Gastroesophageal sphincter (tissue), 4 donors: ENCODE measurements around the gene CRYBA4. TPM values are rescaled to one million over a fixed set of nuclear protein-coding genes. Genes with fewer than 3 reads are reported as not detected.

Experiments
- ATAC-seq: fragments of 150-250 bp; one replicate; pipeline ENCODE4 v1.9.1; 2016; ENCODE audit warnings: mild to moderate bottlenecking, moderate library complexity
- H3K27ac ChIP-seq, 4 donors: fragments of 200-600 bp; sonication (generic) in 3 of 4; 1 replicate in 3 of 4; 2 replicates in 1 of 4; pipeline ENCODE4 v1.5.1; 2016 to 2019
- H3K27me3 ChIP-seq: fragments of 200-600 bp; sonication (generic); one replicate; pipeline ENCODE4 v1.5.1; 2019
- H3K36me3 ChIP-seq, 2 donors: fragments of 200-600 bp; sonication (generic); one replicate each; pipeline ENCODE4 v1.5.1; 2019; ENCODE audit warnings: control low read depth in 1 of 2
- H3K4me1 ChIP-seq, 3 donors: fragments of 200-600 bp; sonication (generic); 1 replicate in 2 of 3; 2 replicates in 1 of 3; pipeline ENCODE4 v1.5.1; 2016 to 2019; ENCODE audit warnings: control low read depth in 2 of 3
- H3K4me3 ChIP-seq, 2 donors: fragments of 200-600 bp; sonication (generic); one replicate each; pipeline ENCODE4 v1.5.1; 2019; ENCODE audit warnings: mild to moderate bottlenecking in 1 of 2, moderate library complexity in 1 of 2
- H3K9me3 ChIP-seq, 3 donors: fragments of 200-600 bp; sonication (generic); one replicate each; pipeline ENCODE4 v1.5.1; 2017 to 2019; ENCODE audit warnings: control low read depth in 2 of 3
- EP300 ChIP-seq: sonication (generic); formaldehyde crosslinking; IDR thresholded peaks from one replicate; pipeline ENCODE4 v1.6.1; 2017; ENCODE audit warnings: antibody characterized with exemption, mild to moderate bottlenecking
- POLR2A ChIP-seq, 2 donors: fragments of 450-650 bp; IDR thresholded peaks; one replicate each; pipeline ENCODE4 v1.6.1; 2017; ENCODE audit warnings: antibody characterized with exemption in 2 of 2, mild to moderate bottlenecking in 2 of 2, moderate library complexity in 1 of 2
- POLR2AphosphoS5 ChIP-seq: sonication (generic); formaldehyde crosslinking; IDR thresholded peaks from one replicate; pipeline ENCODE4 v1.6.1; 2017; ENCODE audit warnings: antibody characterized with exemption
- WGBS, 2 donors: methylation state at CpG; one replicate each; pipeline ENCODE4 v1.1.5; 2018; ENCODE audit warnings: low coverage in 1 of 2; 5-methylcytosine and 5-hydroxymethylcytosine counted together
- total RNA-seq, 4 donors: library from RNA; depleted of rRNA; stranded (reverse); fragments of >200 nt; gene quantifications; one replicate each; pipeline ENCODE4 v1.1.0, GENCODE V29; 2016
- TF ChIP-seq, protein P1 (sequence below), 4 experiments: fragments of 200-600 bp in 2 of 4; fragments of 450-650 bp in 2 of 4; sonication (generic) in 1 of 4; IDR thresholded peaks; one replicate each; pipeline ENCODE4 v1.5.1; 2017 to 2019; ENCODE audit warnings: antibody characterized with exemption in 4 of 4, mild to moderate bottlenecking in 2 of 4, moderate library complexity in 2 of 4

CRYBA4 gene
- total RNA-seq, 4 donors from 2014 or later: not detected

DNA sequence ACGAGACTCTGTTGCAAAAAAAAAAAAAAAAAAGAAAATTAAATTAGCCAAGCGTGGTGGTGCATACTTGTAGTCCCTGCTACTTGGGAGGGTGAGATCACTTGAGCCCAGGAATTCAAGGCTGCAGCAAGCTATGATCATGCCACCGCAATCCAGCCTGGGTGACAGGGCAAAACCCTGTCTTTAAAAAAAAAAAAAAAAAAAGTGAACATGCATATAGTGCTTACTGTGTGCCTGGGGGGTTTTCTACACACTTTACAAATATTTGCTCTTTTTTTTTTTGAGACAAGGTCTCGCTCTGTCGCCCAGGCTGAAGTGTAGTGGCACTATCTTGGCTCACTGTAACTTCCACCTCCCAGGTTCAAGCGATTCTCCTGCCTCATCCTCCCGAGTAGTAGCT, 44.7 kb upstream of the CRYBA4 start:
- H3K4me1 ChIP-seq: no peaks in the 10 kb centered on the region
- 77 to 95% methylated on average over 3 to 6 of the region's 7 CpGs for WGBS, 2 donors
- TF ChIP-seq POLR2A (IDR thresholded peaks at IDR 0.05): no peak
- no peak for TF ChIP-seq POLR2AphosphoS5
- no peak for TF ChIP-seq EP300
- TF ChIP-seq, protein P1, sequence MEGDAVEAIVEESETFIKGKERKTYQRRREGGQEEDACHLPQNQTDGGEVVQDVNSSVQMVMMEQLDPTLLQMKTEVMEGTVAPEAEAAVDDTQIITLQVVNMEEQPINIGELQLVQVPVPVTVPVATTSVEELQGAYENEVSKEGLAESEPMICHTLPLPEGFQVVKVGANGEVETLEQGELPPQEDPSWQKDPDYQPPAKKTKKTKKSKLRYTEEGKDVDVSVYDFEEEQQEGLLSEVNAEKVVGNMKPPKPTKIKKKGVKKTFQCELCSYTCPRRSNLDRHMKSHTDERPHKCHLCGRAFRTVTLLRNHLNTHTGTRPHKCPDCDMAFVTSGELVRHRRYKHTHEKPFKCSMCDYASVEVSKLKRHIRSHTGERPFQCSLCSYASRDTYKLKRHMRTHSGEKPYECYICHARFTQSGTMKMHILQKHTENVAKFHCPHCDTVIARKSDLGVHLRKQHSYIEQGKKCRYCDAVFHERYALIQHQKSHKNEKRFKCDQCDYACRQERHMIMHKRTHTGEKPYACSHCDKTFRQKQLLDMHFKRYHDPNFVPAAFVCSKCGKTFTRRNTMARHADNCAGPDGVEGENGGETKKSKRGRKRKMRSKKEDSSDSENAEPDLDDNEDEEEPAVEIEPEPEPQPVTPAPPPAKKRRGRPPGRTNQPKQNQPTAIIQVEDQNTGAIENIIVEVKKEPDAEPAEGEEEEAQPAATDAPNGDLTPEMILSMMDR (IDR thresholded peaks at IDR 0.05): no peak
- no peaks in the 10 kb centered on the region for H3K27me3 ChIP-seq
- H3K36me3 ChIP-seq: peaks cover 0 to 8% of the 10 kb centered on the region in 2 donors
- no peak overlapping the region for H3K4me3 ChIP-seq
- H3K9me3 ChIP-seq: no peaks in the 10 kb centered on the region
- H3K27ac ChIP-seq: no peak overlapping the region
- no peak for ATAC-seq

DNA sequence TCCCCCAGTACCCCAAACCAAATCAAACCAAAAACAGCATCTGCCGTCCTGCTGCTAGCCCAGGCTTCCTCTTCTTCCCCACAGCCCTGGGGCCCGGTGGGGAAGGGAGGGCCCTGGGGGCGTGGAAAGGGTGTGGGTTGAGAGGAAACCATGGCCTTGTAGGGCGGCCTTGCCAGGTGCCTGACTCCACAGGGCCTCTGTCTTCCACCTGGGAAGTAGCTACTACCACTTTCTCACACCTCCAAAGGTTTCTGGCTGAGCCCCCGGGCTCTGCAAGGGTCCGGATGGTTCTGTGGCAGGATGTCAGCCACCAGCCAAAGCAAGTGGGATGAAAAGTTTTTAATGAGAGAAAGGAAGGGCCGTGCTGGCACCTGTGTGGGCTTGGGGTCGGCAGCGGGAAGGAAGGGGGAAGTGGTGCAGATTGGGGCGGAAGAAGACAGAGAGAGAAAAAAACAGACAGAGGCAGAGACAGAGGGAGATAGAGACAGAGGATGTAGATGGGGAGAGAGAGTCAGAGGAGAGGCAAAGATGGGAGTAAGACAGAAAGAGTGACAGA, 42.4 kb upstream of the CRYBA4 start:
- Histone ChIP-seq H3K4me1 (no peaks in the 10 kb centered on the region), H3K27ac (no peak overlapping the region), H3K9me3 (no peaks in the 10 kb centered on the region), H3K4me3 (no peak overlapping the region), H3K36me3 (peaks cover 0 to 8% of the 10 kb centered on the region in 2 donors), H3K27me3 (no peaks in the 10 kb centered on the region)
- TF ChIP-seq POLR2AphosphoS5 (no peak), POLR2A (IDR thresholded peaks at IDR 0.05) (no peak), EP300 (no peak)
- peak; percentile 28 for ATAC-seq
- 40 to 42% methylated on average over 2 to 3 of the region's 10 CpGs for WGBS, 2 donors

DNA sequence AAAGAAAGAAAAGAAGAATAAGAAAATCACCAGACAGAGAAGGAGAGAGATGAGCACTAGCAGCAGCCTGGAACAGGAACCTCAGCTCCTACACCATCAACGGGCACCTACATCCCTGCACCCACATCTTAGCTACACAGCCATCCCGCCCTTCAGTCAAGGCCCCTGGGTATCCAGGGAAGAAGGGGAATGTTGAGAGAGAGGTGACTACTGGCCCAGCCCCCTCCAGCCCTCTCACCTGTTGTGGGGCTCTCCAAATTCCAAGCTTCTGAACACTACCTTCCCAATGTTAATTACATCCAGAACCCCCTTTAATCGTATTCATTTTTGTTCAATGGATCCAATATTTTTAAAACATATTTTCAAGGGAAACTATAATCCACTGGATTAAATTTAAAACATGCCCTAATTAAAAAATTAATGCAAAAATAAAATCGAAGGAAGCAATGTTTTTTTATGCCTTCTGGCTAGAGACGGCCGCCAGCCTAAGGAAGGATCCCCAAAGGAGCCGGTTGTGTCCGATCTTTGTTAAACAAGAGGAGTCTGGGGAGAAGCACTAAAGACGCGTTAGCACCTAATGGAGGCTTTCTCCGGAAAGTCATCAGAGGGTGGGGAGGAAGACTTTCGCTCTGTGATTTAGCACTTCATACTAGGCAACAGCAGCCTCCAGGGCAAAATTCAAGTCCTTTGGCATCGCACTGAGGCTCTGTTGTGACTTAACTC, 41.4 kb upstream of the CRYBA4 start:
- ATAC-seq: no peak
- Histone ChIP-seq H3K4me1 (peaks cover 0 to 6% (median 0%) of the 10 kb centered on the region in 3 donors), H3K4me3 (no peak overlapping the region), H3K9me3 (no peaks in the 10 kb centered on the region), H3K27me3 (no peaks in the 10 kb centered on the region), H3K27ac (no peak overlapping the region), H3K36me3 (peaks cover 0 to 8% of the 10 kb centered on the region in 2 donors)
- WGBS, 2 donors: 62 to 66% methylated on average over 10 to 13 of the region's 13 CpGs
- TF ChIP-seq, protein P1 (IDR thresholded peaks at IDR 0.05): no peak
- TF ChIP-seq POLR2A (IDR thresholded peaks at IDR 0.05): no peak
- TF ChIP-seq EP300: no peak
- TF ChIP-seq POLR2AphosphoS5: no peak

DNA sequence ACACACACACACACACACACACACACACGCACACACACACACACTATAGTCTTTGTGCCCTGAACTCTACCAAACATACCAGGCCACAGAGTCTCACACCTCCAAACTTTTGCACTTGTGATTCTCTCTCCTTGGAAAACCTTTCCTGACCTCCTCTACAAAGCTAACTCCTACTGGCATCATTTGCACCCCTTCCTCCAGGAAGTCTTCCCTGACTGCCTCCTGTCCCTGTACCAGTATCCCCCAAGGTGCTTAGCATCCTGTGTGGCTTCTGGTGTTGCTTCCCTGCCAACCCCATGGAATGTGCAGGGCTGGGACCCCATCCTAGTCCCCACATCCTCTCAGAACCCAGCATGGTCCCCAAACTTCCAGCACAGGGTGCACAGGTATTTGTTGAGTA, 40.7 kb upstream of the CRYBA4 start:
- H3K9me3 ChIP-seq: no peaks in the 10 kb centered on the region
- WGBS, 2 donors: 0 to 27% methylated on average over 1 of the region's 1 CpG
- H3K27me3 ChIP-seq: no peaks in the 10 kb centered on the region
- H3K27ac ChIP-seq: no peak overlapping the region
- no peak overlapping the region for H3K4me3 ChIP-seq
- TF ChIP-seq EP300 (no peak), POLR2AphosphoS5 (no peak), POLR2A (IDR thresholded peaks at IDR 0.05) (no peak)
- TF ChIP-seq, protein P1 (IDR thresholded peaks at IDR 0.05): no peak
- H3K4me1 ChIP-seq: peaks cover 0 to 12% (median 0%) of the 10 kb centered on the region in 3 donors
- ATAC-seq: no peak
- peaks cover 0 to 8% of the 10 kb centered on the region in 2 donors for H3K36me3 ChIP-seq

DNA sequence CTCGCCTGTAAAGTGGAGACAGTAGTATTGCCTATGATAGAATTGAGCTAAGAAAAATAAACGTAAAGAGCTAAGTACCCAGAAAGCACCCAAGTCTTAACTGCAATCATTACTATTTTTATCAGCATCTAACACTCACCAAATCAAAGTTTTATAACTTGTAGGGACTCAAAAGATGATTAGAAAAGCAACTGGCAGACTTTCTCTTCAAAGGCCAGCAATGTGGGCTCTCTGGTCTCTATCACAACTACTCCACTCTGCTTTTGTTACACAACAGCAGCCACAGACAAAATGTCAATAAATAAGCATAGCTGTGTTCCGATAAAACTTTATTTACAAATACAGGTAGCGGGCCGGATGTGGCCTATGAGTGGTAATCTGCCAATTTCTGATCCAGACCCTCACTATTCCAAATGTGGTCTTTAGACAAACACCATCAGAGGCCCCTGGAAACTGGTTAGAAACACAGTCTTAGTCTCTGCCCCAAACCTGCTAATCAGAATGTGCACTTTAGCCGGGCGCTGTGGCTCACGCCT, 40.1 kb upstream of the CRYBA4 start:
- Histone ChIP-seq H3K4me1 (peaks cover 0 to 14% (median 0%) of the 10 kb centered on the region in 3 donors), H3K36me3 (peaks cover 0 to 8% of the 10 kb centered on the region in 2 donors), H3K27ac (no peak overlapping the region), H3K4me3 (no peak overlapping the region), H3K9me3 (no peaks in the 10 kb centered on the region), H3K27me3 (no peaks in the 10 kb centered on the region)
- 96 to 100% methylated on average over 5 to 8 of the region's 8 CpGs for WGBS, 2 donors
- ATAC-seq: no peak
- TF ChIP-seq, protein P1 (IDR thresholded peaks at IDR 0.05): no peak
- TF ChIP-seq POLR2AphosphoS5: no peak
- no peak for TF ChIP-seq EP300
- TF ChIP-seq POLR2A (IDR thresholded peaks at IDR 0.05): no peak
